ENCODE measurements around the gene SNRPA1.

- TF ChIP-seq TARDBP (CRISPR knock-in tag; IDR thresholded peaks at IDR 0.05) (no peak), TAF1 (CRISPR knock-in tag; IDR thresholded peaks at IDR 0.05) (no peak), SIN3A (IDR thresholded peaks at IDR 0.05; ENCODE audit: borderline replicate concordance, low read depth, low read length) (no peak), SMARCC2 (IDR thresholded peaks at IDR 0.05) (no peak), ZNF331 (CRISPR knock-in tag; IDR thresholded peaks at IDR 0.05) (no peak)
These were observed 40.0 kb downstream of the SNRPA1 start for GRCh38 chr15:101255051-101255395.

Measured in HepG2 (cell line).